Pancreas (tissue), 10 donors: ENCODE results near the gene CMAS. TPM values are rescaled to one million over a fixed set of nuclear protein-coding genes. Genes with fewer than 3 reads are reported as not detected.

Experiments
- ATAC-seq, 4 donors: fragments of 200-7000 bp; cut with Tn5 transposase; one replicate each; pipeline versions ENCODE4 v1.8.0 to v1.9.1; 2020; ENCODE audit warnings: mild to moderate bottlenecking in 4 of 4, moderate library complexity in 4 of 4
- DNase-seq, 6 donors: peaks; one replicate each; pipeline ENCODE4 v3.0.0-alpha.2; 2020
- FAIRE-seq: peaks from 2 replicates; lab custom pipeline; 2012; peaks lifted over from hg19 to GRCh38; lab: Jason Lieb, UNC
- H3K27ac ChIP-seq, 4 donors: fragments of 200-600 bp; sonication (generic); 1 replicate in 3 of 4; 2 replicates in 1 of 4; pipeline versions ENCODE4 v1.5.0 to v1.8.0; 2020
- H3K27me3 ChIP-seq, 4 donors: fragments of 200-600 bp; one replicate each; pipeline ENCODE4 v1.8.0; 2021
- H3K36me3 ChIP-seq, 3 donors: fragments of 200-600 bp; sonication (generic) in 1 of 3; one replicate each; pipeline versions ENCODE4 v1.5.0 to v1.8.0; 2020 to 2021
- H3K4me1 ChIP-seq, 3 donors: fragments of 200-600 bp; one replicate each; pipeline ENCODE4 v1.8.0; 2021
- H3K4me3 ChIP-seq, 4 donors: fragments of 200-600 bp; sonication (generic) in 2 of 4; one replicate each; pipeline versions ENCODE4 v1.5.0 to v1.8.0; 2020 to 2021
- H3K9me3 ChIP-seq, 4 donors: fragments of 200-600 bp; one replicate each; pipeline ENCODE4 v1.8.0; 2021
- CTCF ChIP-seq, 4 donors: fragments of 200-600 bp; sonication (generic) in 3 of 4; IDR thresholded peaks; one replicate each; pipeline versions ENCODE4 v1.5.0 to v1.8.0; 2021; ENCODE audit warnings: antibody characterized with exemption in 4 of 4
- WGBS, 2 donors: extraction: QIAGEN DNeasy Blood & Tissue Kit; methylation state at CpG; one replicate each; pipeline ENCODE4 v1.1.7; 2013; 5-methylcytosine and 5-hydroxymethylcytosine counted together
- intact Hi-C, 3 donors: fragments of 100-400 bp; cut with DNase I; formaldehyde crosslinking; loops; one replicate each; pipeline versions ENCODE4 v1.11.1 to v1.14.2; 2022
- polyA plus RNA-seq, 2 donors: library from polyadenylated mRNA; stranded (reverse); fragments of 200-250 nt; gene quantifications; one replicate each; pipeline ENCODE4 v1.2.3, GENCODE V29; 2013
- total RNA-seq, 6 donors: library from RNA; stranded (reverse); fragmentation: NEBNext Ultra II Directional in 4 of 6; extraction: Animal tissue kit (Norgen Biotek cat#: 25700) in 4 of 6; gene quantifications; one replicate each; pipeline versions ENCODE4 v1.2.1 to v1.2.4, GENCODE V29; 2021 to 2023
- donor health status: healthy with polysubstance abuse.
- donor health status: DM: no; HTN: no; CAD: no; lungs with moderate emphysema.
- donor health status: DM: no; HTN: no; CAD: no.
- donor health status: control.
- donor health status: control.
- donor health status: Bipolar disorder and iron deficiency.
- donor health status: DM: yes; HTN: yes; CAD: no.
- donor health status: DM: no; HTN: no; CAD: no.
- donor health status: DM: no; HTN: no; CAD: no.
- donor health status: DM: yes; HTN: yes; CAD: no.

CMAS gene
- total and polyA plus RNA-seq, 8 donors = 10.9 to 23.6 (median 16.0) TPM

- intact Hi-C loops = no loop called here
- WGBS, 2 donors = 96 to 98% methylated on average over 4 of the region's 4 CpGs
- Histone ChIP-seq H3K9me3 (no peaks in the 10 kb centered on the region), H3K4me1 (no peaks in the 10 kb centered on the region), H3K27me3 (no peaks in the 10 kb centered on the region), H3K27ac (no peak overlapping the region), H3K36me3 (peaks cover 0 to 34% (median 0%) of the 10 kb centered on the region in 3 donors), H3K4me3 (no peak overlapping the region)
- ATAC-seq (no peak), DNase-seq (no peak), FAIRE-seq (no peak)
- no peak for TF ChIP-seq CTCF (IDR thresholded peaks at IDR 0.05)
Measured at GRCh38 chr12:22064968-22065367, 18.9 kb downstream of the CMAS start.

GRCh38 chr12:22066310-22066709 is 20.3 kb downstream of the CMAS start:
- Histone ChIP-seq H3K27ac (no peak overlapping the region), H3K4me1 (no peaks in the 10 kb centered on the region), H3K27me3 (no peaks in the 10 kb centered on the region), H3K36me3 (peaks cover 0 to 26% (median 0%) of the 10 kb centered on the region in 3 donors), H3K4me3 (no peak overlapping the region), H3K9me3 (no peaks in the 10 kb centered on the region)
- DNase-seq (no peak), ATAC-seq (no peak), FAIRE-seq (no peak)
- WGBS, 2 donors = 96 to 98% methylated on average over 2 of the region's 2 CpGs
- intact Hi-C loops = no loop called here
- no peak for TF ChIP-seq CTCF (IDR thresholded peaks at IDR 0.05)

- H3K27me3 ChIP-seq = no peaks in the 10 kb centered on the region
- FAIRE-seq = no peak
- WGBS, 2 donors = 72 to 78% methylated on average over 1 of the region's 1 CpG
- H3K4me3 ChIP-seq = no peak overlapping the region
- DNase-seq = no peak
- H3K36me3 ChIP-seq = peaks cover 0 to 9% (median 0%) of the 10 kb centered on the region in 3 donors
- intact Hi-C loops = no loop called here
- H3K4me1 ChIP-seq = no peaks in the 10 kb centered on the region
- H3K27ac ChIP-seq = no peak overlapping the region
- ATAC-seq = no peak
- H3K9me3 ChIP-seq = no peaks in the 10 kb centered on the region
- TF ChIP-seq CTCF (IDR thresholded peaks at IDR 0.05) = no peak
Measured at GRCh38 chr12:22069851-22070250, 23.8 kb downstream of the CMAS start.

- TF ChIP-seq CTCF (IDR thresholded peaks at IDR 0.05) = no peak
Measured at GRCh38 chr12:22082190-22082701, 36.2 kb downstream of the CMAS start.

GRCh38 chr12:22083167-22083566 is 37.1 kb downstream of the CMAS start:
- intact Hi-C loops = loop anchor here in 1 of 3 donors (10.0 kb wide), 1 partner anchor 362 kb away; no protein-coding TSS in a partner anchor
- no peaks in the 10 kb centered on the region for H3K9me3 ChIP-seq
- no peaks in the 10 kb centered on the region for H3K27me3 ChIP-seq
- H3K4me3 ChIP-seq = no peak overlapping the region
- DNase-seq (no peak), FAIRE-seq (peak; percentile 75), ATAC-seq (peak in 2 of 4 donors; percentile 47 to 56)
- H3K27ac ChIP-seq = no peak overlapping the region
- peak in 2 of 4 donors; percentile 17 for TF ChIP-seq CTCF (IDR thresholded peaks at IDR 0.05)
- no peaks in the 10 kb centered on the region for H3K4me1 ChIP-seq
- no peaks in the 10 kb centered on the region for H3K36me3 ChIP-seq

More at GRCh38 chr12:22082190-22082701, 36.2 kb downstream of the CMAS start:
- no peaks in the 10 kb centered on the region for H3K4me1 ChIP-seq
- DNase-seq (no peak), FAIRE-seq (no peak), ATAC-seq (no peak)
- 84 to 86% methylated on average over 10 of the region's 10 CpGs for WGBS, 2 donors
- no peak overlapping the region for H3K4me3 ChIP-seq
- H3K36me3 ChIP-seq = no peaks in the 10 kb centered on the region
- no peaks in the 10 kb centered on the region for H3K27me3 ChIP-seq
- H3K9me3 ChIP-seq = no peaks in the 10 kb centered on the region
- intact Hi-C loops = loop anchor here in 1 of 3 donors (10.0 kb wide), 1 partner anchor 363 kb away; no protein-coding TSS in a partner anchor
- H3K27ac ChIP-seq = no peak overlapping the region
